NCI-H774 (cell line): ENCODE data around the gene SLC35F3.
"Not testable (repeated sequence)": the region's sequence is repeated elsewhere in the genome, so short reads cannot be mapped to it uniquely, and the experiment has no call there.

Experiments
- DNase-seq: peaks from one replicate; lab custom pipeline; 2025; lab: John Stamatoyannopoulos, UW

The SLC35F3 gene

DNA sequence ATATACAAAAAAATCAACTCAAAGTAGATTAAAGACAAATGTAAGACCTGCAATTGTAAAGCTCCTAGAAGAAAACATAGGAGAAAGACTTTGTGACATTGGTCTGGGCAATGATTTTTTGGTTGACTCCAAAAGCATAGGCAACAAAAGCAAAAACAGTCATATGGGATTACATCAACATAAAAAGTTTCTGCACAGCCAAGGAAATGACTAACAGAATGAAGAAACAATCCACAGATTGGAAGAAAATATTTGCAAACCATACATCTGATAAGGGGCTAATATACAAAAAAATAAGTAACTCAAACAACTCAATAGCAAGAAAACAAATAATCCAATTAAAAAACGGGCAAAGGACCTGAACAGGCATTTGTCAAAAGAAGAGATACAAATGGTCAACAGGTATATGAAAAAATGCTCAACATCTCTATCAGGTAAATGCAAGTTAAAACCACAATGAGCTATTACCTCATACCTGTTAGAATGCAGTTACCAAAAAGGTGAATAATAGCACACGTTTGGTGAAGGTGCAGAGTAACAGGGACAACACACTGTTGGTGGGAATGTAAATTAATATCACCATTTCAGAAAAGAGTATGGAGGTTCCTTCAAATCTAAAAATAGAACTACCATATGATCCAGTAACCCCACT, 295.1 kb downstream of the SLC35F3 start:
- no peak for DNase-seq

DNA sequence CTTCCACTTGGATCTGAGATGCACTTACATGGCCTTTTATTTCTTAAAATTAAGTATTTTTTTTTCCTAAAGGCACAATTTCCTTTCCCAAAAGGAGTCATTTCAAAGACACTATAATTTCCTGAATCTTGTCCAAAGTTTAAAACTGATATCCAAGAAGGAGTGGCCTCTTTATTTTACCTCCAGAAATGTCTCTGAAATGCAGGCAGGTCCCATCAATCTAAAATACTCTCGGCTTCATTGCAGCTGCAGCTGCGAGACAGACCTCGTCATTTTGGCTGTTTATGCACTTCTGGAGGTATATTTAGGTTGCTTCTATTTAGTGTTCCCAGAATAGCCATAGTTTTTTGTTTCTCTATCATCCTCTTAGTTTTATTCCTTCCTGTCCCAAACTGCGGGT, 296.1 kb downstream of the SLC35F3 start:
- no peak for DNase-seq

DNA sequence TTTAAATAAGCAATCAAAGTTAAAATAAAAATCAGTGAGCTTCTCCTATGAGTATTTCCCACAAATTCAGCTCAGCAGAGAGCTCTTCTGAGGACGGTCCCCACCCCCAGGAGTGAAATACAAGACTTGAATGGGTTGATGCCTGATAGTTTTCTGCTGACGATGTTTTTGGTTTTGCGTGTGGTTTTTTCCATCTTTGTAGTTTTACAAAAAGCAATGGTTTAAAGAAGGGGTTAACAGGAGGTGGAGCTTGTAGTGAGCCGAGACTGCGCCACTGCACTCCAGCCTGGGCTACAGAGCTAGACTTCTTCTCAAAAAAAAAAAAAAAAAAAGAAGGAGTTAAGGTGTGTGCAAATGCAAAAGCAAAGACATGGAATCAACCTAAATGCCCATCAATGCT, 297.1 kb downstream of the SLC35F3 start:
- no peak for DNase-seq

GRCh38 chr1:234205966-234206365, 301.5 kb downstream of the SLC35F3 start:
- no peak for DNase-seq

DNA sequence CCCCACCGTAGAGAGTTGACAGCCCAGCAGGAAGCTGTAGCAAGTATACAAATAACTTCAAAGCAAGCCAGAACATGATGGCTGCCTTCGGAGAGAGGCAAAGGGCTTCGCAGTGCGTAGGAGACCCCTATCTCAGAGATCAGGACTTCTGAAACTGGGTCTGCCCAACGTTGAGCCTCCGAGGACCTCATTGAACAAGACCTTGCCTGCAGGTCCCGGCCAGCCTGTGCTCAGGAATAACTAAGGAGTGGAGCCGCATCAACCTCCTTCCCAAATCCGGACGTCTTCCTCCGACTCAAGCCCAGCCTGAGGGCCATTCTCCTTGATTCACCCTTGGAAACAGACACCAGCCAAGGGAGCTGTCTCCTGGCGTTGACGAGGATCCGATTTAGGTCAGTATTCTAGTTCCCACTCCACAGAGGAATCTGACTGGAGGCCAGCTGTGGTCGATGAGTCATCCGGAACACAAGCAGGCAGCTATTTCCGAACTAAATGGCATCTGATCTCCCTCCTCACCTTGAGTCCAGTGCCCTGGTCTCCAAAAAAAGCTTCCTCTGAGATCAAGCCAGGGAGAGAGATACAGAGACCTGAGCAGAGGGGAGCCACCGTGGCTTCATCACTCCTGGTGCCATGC, 302.3 kb downstream of the SLC35F3 start:
- no peak for DNase-seq

DNA sequence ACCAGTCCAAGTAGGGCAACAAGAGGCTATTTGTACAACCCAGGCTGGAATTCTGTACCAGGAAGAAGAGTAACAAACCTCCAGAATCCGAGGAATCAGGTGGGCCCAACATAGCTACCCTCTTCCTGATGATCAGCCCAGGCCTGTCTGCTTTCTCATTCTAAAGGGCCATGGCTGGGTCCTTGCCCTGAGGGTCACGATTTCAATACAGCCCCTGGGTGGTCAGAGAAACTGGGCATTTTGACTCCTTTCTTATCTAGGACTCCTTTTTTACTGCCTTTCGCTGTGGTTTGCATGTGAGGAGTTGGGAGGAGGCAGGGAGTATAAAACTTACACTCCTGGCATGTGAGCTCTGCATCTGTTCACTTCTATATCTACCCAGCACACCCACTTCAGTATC, 303.9 kb downstream of the SLC35F3 start:
- no peak for DNase-seq

DNA sequence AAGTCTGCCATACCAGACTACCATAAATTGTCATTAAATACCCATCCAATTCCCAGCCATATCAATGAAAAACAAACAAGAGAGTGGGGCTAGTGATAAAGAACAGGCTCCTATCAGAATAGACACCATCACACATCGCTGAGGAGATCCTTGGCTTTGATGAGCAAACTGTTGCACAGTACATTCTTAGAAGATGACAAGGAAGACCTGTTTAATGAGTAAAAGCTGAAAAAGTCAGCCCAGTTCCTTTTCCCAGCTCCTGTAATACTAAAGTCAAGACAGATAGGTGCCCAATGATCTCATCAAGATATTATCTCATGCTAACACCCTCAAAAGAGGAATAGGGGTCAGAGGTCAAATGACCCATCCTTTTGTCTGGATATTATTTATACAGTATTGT, 304.3 kb downstream of the SLC35F3 start:
- DNase-seq = no peak

DNA sequence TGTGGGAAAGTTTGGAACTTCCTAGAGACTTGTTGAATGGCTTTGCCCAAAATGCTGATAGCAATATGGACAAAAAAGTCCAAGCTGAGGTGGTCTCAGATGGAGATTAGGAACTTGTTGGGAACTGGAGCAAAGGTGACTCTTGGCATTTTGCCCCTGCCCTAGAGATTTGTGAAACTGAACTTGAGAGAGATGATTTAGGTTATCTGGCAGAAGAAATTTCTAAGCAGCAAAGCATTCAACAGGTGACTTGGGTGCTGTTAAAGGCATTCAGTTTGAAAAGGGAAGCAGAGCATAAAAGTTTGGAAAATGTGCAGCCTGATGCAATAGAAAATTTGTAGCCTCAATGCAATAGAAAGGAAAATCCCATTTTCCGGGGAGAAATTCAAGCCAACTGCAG, 306.0 kb downstream of the SLC35F3 start:
- not testable (repeated sequence) for DNase-seq

GRCh38 chr1:234211855-234212254, 307.4 kb downstream of the SLC35F3 start:
- DNase-seq = not testable (repeated sequence)

- no peak for DNase-seq
Observed at GRCh38 chr1:234212764-234213657, 308.5 kb downstream of the SLC35F3 start.

DNA sequence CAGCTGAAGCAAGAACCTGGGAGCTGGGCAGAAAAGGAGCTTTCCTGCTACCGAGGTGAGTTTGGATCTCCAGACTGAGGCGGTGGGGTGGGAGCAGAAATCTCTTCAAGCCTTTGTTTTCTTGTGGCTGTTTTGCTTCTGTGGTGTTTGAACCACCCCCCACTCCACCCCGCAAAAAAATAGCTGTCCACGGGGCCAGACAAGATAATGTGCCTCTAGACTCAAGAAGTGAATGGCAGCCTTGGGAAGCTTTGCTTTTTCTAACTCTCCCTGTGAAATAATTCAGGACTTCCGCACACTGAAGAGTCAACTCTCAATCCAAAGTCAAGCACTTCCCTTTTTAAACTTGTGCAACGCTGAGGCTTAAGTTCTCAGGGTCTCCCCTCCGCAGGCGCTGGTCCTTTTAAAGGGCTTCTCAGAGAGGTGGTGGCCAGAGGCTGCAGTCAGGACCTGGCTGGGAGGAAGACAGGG, 309.2 kb downstream of the SLC35F3 start:
- no peak for DNase-seq

GRCh38 chr1:234214129-234214910, 309.8 kb downstream of the SLC35F3 start:
- DNase-seq = no peak

- DNase-seq = peak; percentile 4
Observed at GRCh38 chr1:234214911-234215892, 310.7 kb downstream of the SLC35F3 start.

GRCh38 chr1:234216116-234216703, 311.7 kb downstream of the SLC35F3 start:
- DNase-seq = no peak

GRCh38 chr1:234217316-234217840, 312.9 kb downstream of the SLC35F3 start:
- no peak for DNase-seq

- no peak for DNase-seq
Observed at GRCh38 chr1:234218078-234218477, 313.6 kb downstream of the SLC35F3 start.

DNA sequence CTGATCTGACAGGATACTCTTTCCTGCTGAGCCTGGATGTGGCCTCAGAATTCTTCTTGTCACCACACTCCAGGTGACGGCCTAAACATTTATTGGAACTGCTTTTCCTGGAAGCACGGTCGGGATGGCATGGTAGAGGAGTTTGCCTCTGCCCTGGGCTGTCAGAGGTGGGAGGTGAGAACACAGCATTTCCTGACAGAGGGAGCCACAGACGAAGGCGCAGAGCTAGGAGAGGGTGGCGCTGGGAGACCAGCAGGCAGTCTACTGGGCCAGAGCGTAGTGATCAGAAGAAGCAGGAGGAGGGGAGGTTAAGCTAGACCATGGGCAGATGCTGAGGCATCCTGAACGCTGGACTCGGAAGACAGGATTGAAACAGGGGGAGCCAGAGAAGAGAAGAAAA, 315.2 kb downstream of the SLC35F3 start:
- no peak for DNase-seq

GRCh38 chr1:234221601-234222000, 317.1 kb downstream of the SLC35F3 start:
- no peak for DNase-seq

DNA sequence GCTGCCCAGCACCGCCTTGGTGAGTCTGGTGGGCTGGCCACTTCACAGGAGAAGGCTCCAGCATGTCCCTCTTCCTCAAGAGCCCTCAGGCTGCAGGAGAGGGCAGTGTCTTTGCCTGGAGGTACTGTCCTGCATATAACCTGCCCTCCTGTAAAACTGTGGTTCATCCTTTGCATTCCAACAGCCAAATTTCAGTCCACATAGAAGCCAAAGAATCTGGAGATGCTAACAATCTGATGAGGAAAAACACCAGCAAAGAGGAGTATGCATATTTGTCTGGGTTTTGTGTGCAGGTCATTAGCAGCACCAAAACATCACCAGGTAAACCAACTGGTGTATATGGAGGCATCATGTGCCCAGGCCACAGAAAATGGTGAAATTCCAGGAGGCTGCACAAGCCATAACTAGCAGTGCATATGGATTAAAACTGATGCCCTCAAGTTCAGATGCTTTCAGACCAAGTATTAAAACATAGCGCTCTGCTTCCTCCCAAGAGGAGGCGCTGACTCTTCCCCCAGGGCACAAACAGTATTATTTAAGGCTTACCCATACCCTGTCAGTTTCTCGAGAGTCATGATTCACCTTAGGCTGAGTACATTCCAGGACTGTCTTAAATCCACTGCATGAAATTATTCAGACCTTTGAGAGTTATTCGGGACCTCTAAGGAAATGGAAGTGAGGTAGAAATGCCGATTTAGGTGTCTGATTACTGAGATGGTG, 318.2 kb downstream of the SLC35F3 start:
- no peak for DNase-seq
